Epithelial cell of proximal tubule (primary cell): Measurements from ENCODE around the gene NFAT5. TPM values are rescaled to one million over a fixed set of nuclear protein-coding genes. Genes with fewer than 3 reads are reported as not detected.

Experiments used
- DNase-seq: peaks from one replicate; pipeline ENCODE4 v3.0.0-alpha.2; 2011; ENCODE audit warnings: low read depth
- H3K4me3 ChIP-seq: 2 replicates; pipeline ENCODE4 v1.5.1; 2011; ENCODE audit warnings: low read depth, mild to moderate bottlenecking, low read length
- total RNA-seq: library from RNA; depleted of rRNA; stranded (reverse); fragments of >200 nt; gene quantifications from 2 replicates; pipeline ENCODE4 v1.2.3, GENCODE V29; 2015
- TF ChIP-seq, protein P1 (sequence below): conservative IDR thresholded peaks from 2 replicates; pipeline ENCODE4 v1.5.1; 2012; ENCODE audit warnings: low read depth, mild to moderate bottlenecking, low read length

The NFAT5 gene
- total RNA-seq, 1 donor from 2014 or later: 6.5 TPM

DNA sequence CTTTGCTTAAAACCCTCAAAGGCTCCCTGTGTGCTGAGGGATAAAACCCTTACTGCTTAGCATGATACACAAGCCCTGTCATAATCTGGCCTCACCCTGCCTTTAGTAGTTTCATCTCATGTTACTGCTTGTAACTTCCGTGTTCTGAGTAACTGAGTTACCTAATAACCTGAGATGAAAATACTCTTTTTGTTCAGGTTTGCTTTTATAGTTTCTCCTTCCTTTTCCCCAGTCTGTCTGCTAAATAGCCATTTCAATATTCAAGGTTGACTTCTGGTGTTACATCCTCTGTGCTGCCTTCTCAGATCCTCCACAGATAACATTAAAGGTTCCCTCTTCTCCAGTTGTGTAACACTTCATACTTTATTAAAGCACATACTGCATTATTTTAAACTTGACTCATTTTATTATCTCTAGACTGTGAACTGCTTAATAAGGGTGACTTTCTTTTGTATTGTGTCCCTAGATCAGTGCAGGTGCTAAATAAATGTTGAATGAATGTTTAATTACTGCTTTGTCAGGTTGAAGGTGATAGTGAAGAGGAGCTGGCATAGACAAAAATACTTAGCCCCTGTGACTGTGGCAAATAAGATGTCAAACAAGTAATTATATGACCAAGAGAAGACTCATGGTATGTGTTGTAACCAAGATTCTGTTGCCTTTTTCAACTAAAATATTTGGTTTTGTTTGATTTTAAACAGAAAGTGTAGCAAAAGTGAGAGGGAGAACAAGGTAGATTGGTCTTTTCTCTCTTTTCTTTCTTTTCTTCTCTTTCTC, 47.8 kb downstream of the NFAT5 start:
- H3K4me3 ChIP-seq: no peak overlapping the region
- TF ChIP-seq, protein P1, sequence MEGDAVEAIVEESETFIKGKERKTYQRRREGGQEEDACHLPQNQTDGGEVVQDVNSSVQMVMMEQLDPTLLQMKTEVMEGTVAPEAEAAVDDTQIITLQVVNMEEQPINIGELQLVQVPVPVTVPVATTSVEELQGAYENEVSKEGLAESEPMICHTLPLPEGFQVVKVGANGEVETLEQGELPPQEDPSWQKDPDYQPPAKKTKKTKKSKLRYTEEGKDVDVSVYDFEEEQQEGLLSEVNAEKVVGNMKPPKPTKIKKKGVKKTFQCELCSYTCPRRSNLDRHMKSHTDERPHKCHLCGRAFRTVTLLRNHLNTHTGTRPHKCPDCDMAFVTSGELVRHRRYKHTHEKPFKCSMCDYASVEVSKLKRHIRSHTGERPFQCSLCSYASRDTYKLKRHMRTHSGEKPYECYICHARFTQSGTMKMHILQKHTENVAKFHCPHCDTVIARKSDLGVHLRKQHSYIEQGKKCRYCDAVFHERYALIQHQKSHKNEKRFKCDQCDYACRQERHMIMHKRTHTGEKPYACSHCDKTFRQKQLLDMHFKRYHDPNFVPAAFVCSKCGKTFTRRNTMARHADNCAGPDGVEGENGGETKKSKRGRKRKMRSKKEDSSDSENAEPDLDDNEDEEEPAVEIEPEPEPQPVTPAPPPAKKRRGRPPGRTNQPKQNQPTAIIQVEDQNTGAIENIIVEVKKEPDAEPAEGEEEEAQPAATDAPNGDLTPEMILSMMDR: no peak
- DNase-seq: peak; percentile 53

DNA sequence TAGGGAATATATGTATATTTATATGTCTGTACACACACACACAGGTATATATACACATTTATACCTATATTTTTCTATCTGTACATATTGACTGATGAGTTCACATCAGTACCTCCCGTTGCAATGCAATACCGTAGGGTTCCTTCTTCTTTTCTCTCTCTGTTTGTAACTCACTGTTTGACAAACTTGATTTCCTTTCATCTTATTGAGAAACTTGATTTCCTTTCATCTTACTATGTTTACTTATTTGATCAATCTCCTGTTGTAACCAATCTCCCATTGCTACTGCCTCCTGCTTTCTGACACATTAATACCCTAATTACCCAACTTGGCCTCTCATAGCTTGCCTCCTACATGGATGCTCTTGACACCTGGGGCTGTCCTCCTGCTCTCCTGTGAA, 49.8 kb downstream of the NFAT5 start:
- TF ChIP-seq, protein P1: no peak
- no peak for DNase-seq
- H3K4me3 ChIP-seq: no peak overlapping the region

DNA sequence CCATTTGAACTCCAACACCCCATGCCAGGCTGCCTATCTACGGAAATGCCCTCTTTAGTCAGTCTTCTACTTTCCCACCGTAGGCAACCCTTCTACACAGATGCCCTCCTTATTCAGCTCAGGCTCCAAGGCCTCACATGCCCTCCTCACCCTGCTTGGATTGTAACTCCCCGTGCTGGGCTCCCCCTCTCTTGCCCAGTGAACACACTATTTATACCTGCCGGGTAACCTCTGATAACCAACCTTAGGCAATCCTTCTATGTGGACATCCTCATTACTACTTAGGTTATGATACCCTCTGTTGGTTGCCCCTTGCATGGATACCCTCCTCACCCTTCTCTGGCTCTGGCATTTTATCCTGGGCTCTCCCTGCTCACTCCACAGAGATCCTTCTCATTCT, 50.3 kb downstream of the NFAT5 start:
- no peak overlapping the region for H3K4me3 ChIP-seq
- TF ChIP-seq, protein P1: no peak
- no peak for DNase-seq

DNA sequence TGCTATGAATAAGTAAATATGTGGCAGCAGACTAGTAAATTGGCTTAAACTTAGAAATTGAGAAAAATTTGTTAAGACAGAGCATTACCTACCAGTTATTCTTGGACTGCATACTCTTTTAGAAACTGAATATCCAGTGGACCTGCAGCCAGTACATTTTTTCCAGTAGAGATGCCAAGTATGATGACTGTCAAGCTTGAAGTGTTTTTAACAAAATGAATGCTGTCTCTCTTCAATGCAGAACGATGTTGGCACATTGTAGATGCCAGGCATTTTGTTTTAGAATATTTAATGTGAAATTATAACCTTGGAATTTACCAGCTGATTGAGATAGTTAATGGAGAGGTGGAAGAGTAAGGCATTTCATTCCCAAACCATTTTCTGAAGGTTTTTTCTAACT, 52.5 kb downstream of the NFAT5 start:
- no peak overlapping the region for H3K4me3 ChIP-seq
- TF ChIP-seq, protein P1: no peak
- no peak for DNase-seq

DNA sequence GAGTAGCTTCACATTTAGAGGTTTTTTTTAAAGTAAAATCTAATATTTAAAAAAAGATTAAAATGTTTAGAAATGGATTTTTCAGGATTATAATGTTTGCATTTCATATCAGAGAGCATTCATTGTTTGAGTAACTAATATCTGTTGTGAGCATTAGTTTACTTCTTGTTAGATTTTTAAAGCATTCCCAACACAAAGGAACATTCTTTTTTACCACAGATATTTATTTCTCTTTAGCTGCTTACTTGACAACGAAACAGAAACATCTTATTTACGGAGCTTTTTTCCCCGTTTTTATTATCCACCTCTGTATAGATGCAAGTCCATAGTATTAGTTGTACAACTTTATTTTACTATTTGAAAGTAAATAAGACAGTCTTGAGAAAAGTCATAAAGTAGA, 53.0 kb downstream of the NFAT5 start:
- no peak overlapping the region for H3K4me3 ChIP-seq
- no peak for DNase-seq
- TF ChIP-seq, protein P1: no peak

DNA sequence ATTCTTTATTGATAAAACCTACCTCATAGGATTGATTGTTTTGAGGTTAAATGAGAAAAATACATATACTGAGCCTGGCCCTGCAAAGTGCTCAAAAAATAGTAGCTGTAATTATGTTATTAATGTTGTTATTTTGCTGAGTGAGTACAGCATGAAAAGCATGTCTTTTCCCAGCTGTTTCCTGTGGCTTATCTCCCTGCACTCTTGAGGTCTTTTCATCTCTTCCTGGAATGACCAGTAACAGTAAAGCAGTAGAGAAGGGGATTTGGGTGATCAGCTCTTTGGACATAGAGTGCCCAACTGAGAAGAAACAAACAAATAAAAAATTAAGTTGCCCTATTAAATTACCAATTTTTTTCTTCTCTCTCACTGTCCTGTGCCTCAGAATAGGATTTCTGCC, 53.7 kb downstream of the NFAT5 start:
- no peak overlapping the region for H3K4me3 ChIP-seq
- DNase-seq: no peak
- TF ChIP-seq, protein P1: no peak

DNA sequence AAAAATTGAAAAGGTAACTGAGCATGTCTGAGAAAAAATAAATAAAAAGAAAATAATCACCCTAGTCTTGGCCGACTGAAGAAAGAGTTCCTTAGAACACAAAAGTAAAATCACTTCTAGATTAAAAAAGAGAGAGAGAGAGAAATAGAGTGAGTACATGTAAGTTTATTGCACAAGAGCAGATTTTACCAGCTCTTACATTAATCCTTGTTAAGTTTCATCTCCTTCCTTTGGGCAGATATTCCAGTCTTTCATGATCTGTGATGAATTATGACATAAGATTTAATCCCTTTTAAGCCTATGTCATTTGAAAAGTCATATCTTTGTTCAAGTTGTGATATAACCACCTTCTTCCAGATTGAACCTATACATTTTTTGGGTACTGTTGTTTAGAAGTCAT, 54.8 kb downstream of the NFAT5 start:
- TF ChIP-seq, protein P1: no peak
- no peak overlapping the region for H3K4me3 ChIP-seq
- no peak for DNase-seq
